K562 (cell line): ENCODE measurements around the gene ARL10. TPM values are rescaled to one million over a fixed set of nuclear protein-coding genes. Genes with fewer than 3 reads are reported as not detected.

Experiments
- ATAC-seq: fragments of 200-7000 bp; cut with Tn5 transposase; 3 replicates; pipeline ENCODE4 v1.9.1; 2020; ENCODE audit warnings: moderate library complexity
- BruUV-seq: library from RNA; stranded (reverse); fragments of 400-500 nt; replicated peaks from 2 replicates; lab custom pipeline; 2021; lab: Mats Ljungman, UMichigan
- CTCF ChIA-PET: fragments of 300-600 bp; formaldehyde crosslinking; extraction: SDS; loops from one replicate; lab custom pipeline; 2021; ENCODE audit warnings: low intra/inter-chr PET ratio; lab: Yijun Ruan, JAX
- POLR2A ChIA-PET: fragments of 300-600, 350-650 bp; sonication (Branson Sonifier 250); formaldehyde crosslinking; extraction: SDS; loops from one replicate; lab custom pipeline; 2021; ENCODE audit warnings: antibody characterized with exemption, inconsistent platforms; lab: Yijun Ruan, JAX
- DNase-seq, 4 experiments: peaks; one replicate each; pipeline versions ENCODE4 v3.0.0 to v3.0.0-alpha.2; 2011 to 2018; ENCODE audit warnings: low spot score in 3 of 4, mixed read lengths in 3 of 4; ENCODE audit errors: extremely low read depth in 1 of 4
- FAIRE-seq: peaks from 2 replicates; lab custom pipeline; 2011; peaks lifted over from hg19 to GRCh38; lab: Jason Lieb, UNC
- H2AFZ ChIP-seq: 2 replicates; pipeline ENCODE4 v1.6.0; 2011; ENCODE audit warnings: low read depth, low read length, control low read depth, inconsistent platforms
- H3K27ac ChIP-seq: fragments of 200-600 bp; 3 replicates; pipeline ENCODE4 v1.8.0; 2011; ENCODE audit warnings: low read depth, mild to moderate bottlenecking, control low read depth, inconsistent platforms, low read length, moderate library complexity, mixed read lengths; ENCODE audit errors: extremely low read depth
- H3K27me3 ChIP-seq, 2 experiments: fragments of 300-600 bp in 1 of 2; 2 replicates in 1 of 2; 3 replicates in 1 of 2; pipeline versions ENCODE4 v1.6.0 to v1.8.0; 2011; ENCODE audit warnings: inconsistent platforms in 2 of 2, low read length in 2 of 2, mild to moderate bottlenecking in 1 of 2, mixed read lengths in 1 of 2, moderate library complexity in 1 of 2; ENCODE audit not compliant: control insufficient read depth in 2 of 2, insufficient read depth in 2 of 2
- H3K36me3 ChIP-seq: fragments of 300-600 bp; 3 replicates; pipeline ENCODE4 v1.8.0; 2011; ENCODE audit warnings: mild to moderate bottlenecking, low read length, inconsistent platforms; ENCODE audit not compliant: control insufficient read depth, insufficient read depth
- H3K4me1 ChIP-seq, 2 experiments: fragments of 200-600 bp in 1 of 2; replicated peaks in 1 of 2; 2 replicates in 1 of 2; 3 replicates in 1 of 2; pipeline versions ENCODE4 v1.5.1 to v1.8.0; 2011; ENCODE audit warnings: inconsistent platforms in 2 of 2, low read length in 2 of 2, mild to moderate bottlenecking in 1 of 2, mixed read lengths in 1 of 2, moderate library complexity in 1 of 2; ENCODE audit not compliant: control insufficient read depth in 2 of 2, insufficient read depth in 2 of 2
- H3K4me2 ChIP-seq: 2 replicates; pipeline ENCODE4 v1.6.1; 2011; ENCODE audit warnings: low read length, control low read depth, inconsistent platforms, mixed read lengths; ENCODE audit not compliant: insufficient read depth
- H3K4me3 ChIP-seq: fragments of 200-600 bp; sonication (generic), shearing (Covaris generic); 2 replicates; pipeline ENCODE4 v1.5.1; 2016; ENCODE audit warnings: control low read depth, inconsistent platforms
- H3K79me2 ChIP-seq: fragments of 200-600 bp; 3 replicates; pipeline ENCODE4 v1.8.0; 2011; ENCODE audit warnings: low read length, inconsistent platforms; ENCODE audit not compliant: control insufficient read depth, insufficient read depth
- H3K9ac ChIP-seq, 2 experiments: 2 replicates each; pipeline versions ENCODE4 v1.6.0 to v1.6.1; 2011; ENCODE audit warnings: low read depth in 2 of 2, low read length in 2 of 2, control low read depth in 1 of 2, inconsistent platforms in 1 of 2, mild to moderate bottlenecking in 1 of 2, mixed read lengths in 1 of 2; ENCODE audit not compliant: insufficient read depth in 1 of 2
- H3K9me1 ChIP-seq: one replicate; pipeline ENCODE4 v1.6.0; 2011; ENCODE audit warnings: inconsistent platforms, mild to moderate bottlenecking, low read length, moderate library complexity; ENCODE audit not compliant: control insufficient read depth, insufficient read depth
- H3K9me3 ChIP-seq: replicated peaks from 2 replicates; pipeline ENCODE4 v1.5.1; 2011; ENCODE audit warnings: low read depth, low read length, inconsistent platforms; ENCODE audit not compliant: control insufficient read depth, insufficient read depth
- H4K20me1 ChIP-seq: replicated peaks from 2 replicates; pipeline ENCODE4 v1.6.1; 2011; ENCODE audit warnings: low read length, inconsistent platforms, mixed read lengths; ENCODE audit not compliant: control insufficient read depth, insufficient read depth
- ILF3 ChIP-seq: fragments of 450-650 bp; IDR thresholded peaks from 2 replicates; pipeline ENCODE4 v1.6.1; 2018; ENCODE audit warnings: antibody characterized with exemption, mild to moderate bottlenecking, moderate library complexity, borderline replicate concordance
- LEF1 ChIP-seq: fragments of 450-650 bp; IDR thresholded peaks from 2 replicates; pipeline ENCODE4 v1.6.1; 2016; ENCODE audit warnings: mild to moderate bottlenecking
- RBM25 ChIP-seq: fragments of 200-400 bp; formaldehyde crosslinking; IDR thresholded peaks from 2 replicates; pipeline ENCODE4 v1.6.1; 2018; ENCODE audit warnings: low read length, low read depth, moderate library complexity; ENCODE audit not compliant: severe bottlenecking
- TARDBP ChIP-seq: fragments of 450-650 bp; IDR thresholded peaks from 2 replicates; pipeline ENCODE4 v1.6.1; 2016
- XRCC5 ChIP-seq: fragments of 200-400 bp; formaldehyde crosslinking; IDR thresholded peaks from 2 replicates; pipeline ENCODE4 v1.6.1; 2017; ENCODE audit warnings: low read depth, mild to moderate bottlenecking, low read length
- ZNF408 ChIP-seq: fragments of 250-450 bp; sonication (Bioruptor Pico); IDR thresholded peaks from 2 replicates; pipeline ENCODE4 v1.4.0; 2020; ENCODE audit warnings: low read depth, mild to moderate bottlenecking, moderate library complexity
- ZNF561 ChIP-seq: fragments of 450-650 bp; formaldehyde crosslinking; conservative IDR thresholded peaks from 2 replicates; pipeline ENCODE4 v1.4.0; 2020; ENCODE audit warnings: mild to moderate bottlenecking, moderate library complexity
- WGBS: fragments of 100-300 bp; shearing (Covaris generic); methylation state at CpG from one replicate; pipeline ENCODE4 v1.1.6; 2016; ENCODE audit warnings: low coverage, mixed read lengths; ENCODE audit not compliant: insufficient coverage; ENCODE audit errors: missing lambda C conversion rate; 5-methylcytosine and 5-hydroxymethylcytosine counted together
- in situ Hi-C: fragments of 300-500 bp; cut with MboI; formaldehyde crosslinking; loops from 4 replicates; pipeline ENCODE4 v1.15.0; 2018; ENCODE audit warnings: inconsistent platforms, mixed read lengths
- intact Hi-C: fragments of 100-400 bp; cut with micrococcal nuclease; formaldehyde crosslinking; loops from 2 replicates; pipeline ENCODE4 v1.14.2; 2022
- polyA plus RNA-seq, 8 experiments: library from polyadenylated mRNA; depleted of rRNA in 4 of 8; stranded (reverse) in 5 of 8; unstranded in 3 of 8; fragments of >200 nt; fragmentation: Nextera tagmentation in 2 of 8; fragmentation: Illumina TruSeq in 1 of 8; extraction: Ambion mirVana in 2 of 8; extraction: Trizol in 1 of 8; gene quantifications; 2 replicates each; pipeline versions ENCODE4 v1.2.1 to v1.2.3, GENCODE V29; 2011 to 2014; ENCODE audit warnings: inconsistent platforms in 1 of 8, missing spikeins in 1 of 8
- total RNA-seq, 7 experiments: library from RNA; depleted of rRNA in 6 of 7; stranded (reverse); fragments of >200 nt in 6 of 7; fragmentation: Illumina TruSeq in 2 of 7; extraction: Trizol in 2 of 7; gene quantifications; 2 replicates each; pipeline versions ENCODE4 v1.2.1 to v1.2.3, GENCODE V29; 2011 to 2021; ENCODE audit warnings: low replicate concordance in 1 of 7
- TF ChIP-seq, protein P1 (sequence below): IDR thresholded peaks from 2 replicates; pipeline ENCODE4 v1.6.1; 2011; ENCODE audit not compliant: insufficient read length; ENCODE audit errors: extremely low read depth
- TF ChIP-seq, protein P2 (sequence below): sonication (generic); formaldehyde crosslinking; IDR thresholded peaks from 2 replicates; pipeline ENCODE4 v1.8.0; 2022; ENCODE audit warnings: mild to moderate bottlenecking, missing genetic modification reagents

The ARL10 gene
- total and polyA plus RNA-seq, 9 of the 15 experiments (the other 6 are each of a cell fraction or from before 2014, with no cell fraction given), result under 0.01 to 0.40 (median 0.34) TPM; not detected in 3

DNA sequence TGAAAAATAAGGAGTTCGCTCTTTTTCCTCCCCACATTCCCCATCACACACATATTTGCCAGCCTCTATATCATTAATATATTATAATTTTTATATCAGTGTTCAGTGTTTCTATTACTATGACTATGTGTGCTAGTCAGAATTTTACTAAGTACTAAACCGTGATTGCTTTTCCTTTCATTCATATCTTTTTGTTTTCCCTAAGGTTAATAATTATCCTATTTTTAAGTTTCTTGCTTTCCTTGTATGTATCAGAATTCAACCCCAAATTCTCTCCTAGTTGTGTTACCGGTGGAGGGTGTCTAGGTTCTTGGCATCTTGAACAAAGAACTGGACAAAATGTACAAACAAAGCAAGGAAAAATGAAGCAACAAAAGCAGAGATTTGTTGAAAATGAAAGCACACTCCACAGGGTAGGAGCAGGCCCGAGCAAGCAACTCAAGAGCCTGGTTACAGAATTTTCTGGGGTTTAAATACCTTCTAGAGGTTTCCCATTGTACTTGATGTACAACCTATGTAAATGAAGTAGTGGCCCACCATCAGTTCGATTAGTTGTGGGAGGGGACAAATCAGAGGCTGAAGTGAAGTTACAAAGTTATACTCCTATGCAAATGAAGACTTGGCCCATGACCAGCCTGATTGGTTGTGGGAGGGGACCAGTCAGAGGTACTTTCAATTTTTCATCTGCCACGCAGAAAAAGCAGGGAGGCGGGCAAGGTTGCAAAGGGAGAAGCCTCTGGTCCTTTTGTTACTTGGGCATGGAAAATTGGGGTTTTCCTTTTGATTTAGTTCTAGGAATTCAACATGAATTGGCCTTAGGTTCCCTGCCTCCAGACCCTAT, 47.5 kb upstream of the ARL10 start:
- intact Hi-C loops (no loop called here), in situ Hi-C loops (no loop called here)
- DNase-seq (no peak), ATAC-seq (no peak), FAIRE-seq (no peak)
- Histone ChIP-seq H2AFZ (no peak overlapping the region), H3K4me2 (no peak overlapping the region), H3K27ac (no peak overlapping the region), H3K27me3 (no peaks in the 10 kb centered on the region), H3K9ac (no peak overlapping the region), H3K4me3 (no peak overlapping the region), H3K9me3 (no peaks in the 10 kb centered on the region), H3K4me1 (no peaks in the 10 kb centered on the region), H4K20me1 (no peaks in the 10 kb centered on the region), H3K9me1 (no peaks in the 10 kb centered on the region), H3K36me3 (peaks cover 52% of the 10 kb centered on the region), H3K79me2 (no peaks in the 10 kb centered on the region)
- WGBS, result 65% methylated on average over 7 of the region's 7 CpGs
- no TSS peak for BruUV-seq
- CTCF ChIA-PET, result no interaction called here
- TF ChIP-seq RBM25 (no peak), ILF3 (no peak), TARDBP (no peak), ZNF561 (no peak), LEF1 (no peak), XRCC5 (no peak), ZNF408 (CRISPR knock-in tag) (no peak)
- TF ChIP-seq, protein P1, sequence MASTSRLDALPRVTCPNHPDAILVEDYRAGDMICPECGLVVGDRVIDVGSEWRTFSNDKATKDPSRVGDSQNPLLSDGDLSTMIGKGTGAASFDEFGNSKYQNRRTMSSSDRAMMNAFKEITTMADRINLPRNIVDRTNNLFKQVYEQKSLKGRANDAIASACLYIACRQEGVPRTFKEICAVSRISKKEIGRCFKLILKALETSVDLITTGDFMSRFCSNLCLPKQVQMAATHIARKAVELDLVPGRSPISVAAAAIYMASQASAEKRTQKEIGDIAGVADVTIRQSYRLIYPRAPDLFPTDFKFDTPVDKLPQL, result no peak
- TF ChIP-seq, protein P2, sequence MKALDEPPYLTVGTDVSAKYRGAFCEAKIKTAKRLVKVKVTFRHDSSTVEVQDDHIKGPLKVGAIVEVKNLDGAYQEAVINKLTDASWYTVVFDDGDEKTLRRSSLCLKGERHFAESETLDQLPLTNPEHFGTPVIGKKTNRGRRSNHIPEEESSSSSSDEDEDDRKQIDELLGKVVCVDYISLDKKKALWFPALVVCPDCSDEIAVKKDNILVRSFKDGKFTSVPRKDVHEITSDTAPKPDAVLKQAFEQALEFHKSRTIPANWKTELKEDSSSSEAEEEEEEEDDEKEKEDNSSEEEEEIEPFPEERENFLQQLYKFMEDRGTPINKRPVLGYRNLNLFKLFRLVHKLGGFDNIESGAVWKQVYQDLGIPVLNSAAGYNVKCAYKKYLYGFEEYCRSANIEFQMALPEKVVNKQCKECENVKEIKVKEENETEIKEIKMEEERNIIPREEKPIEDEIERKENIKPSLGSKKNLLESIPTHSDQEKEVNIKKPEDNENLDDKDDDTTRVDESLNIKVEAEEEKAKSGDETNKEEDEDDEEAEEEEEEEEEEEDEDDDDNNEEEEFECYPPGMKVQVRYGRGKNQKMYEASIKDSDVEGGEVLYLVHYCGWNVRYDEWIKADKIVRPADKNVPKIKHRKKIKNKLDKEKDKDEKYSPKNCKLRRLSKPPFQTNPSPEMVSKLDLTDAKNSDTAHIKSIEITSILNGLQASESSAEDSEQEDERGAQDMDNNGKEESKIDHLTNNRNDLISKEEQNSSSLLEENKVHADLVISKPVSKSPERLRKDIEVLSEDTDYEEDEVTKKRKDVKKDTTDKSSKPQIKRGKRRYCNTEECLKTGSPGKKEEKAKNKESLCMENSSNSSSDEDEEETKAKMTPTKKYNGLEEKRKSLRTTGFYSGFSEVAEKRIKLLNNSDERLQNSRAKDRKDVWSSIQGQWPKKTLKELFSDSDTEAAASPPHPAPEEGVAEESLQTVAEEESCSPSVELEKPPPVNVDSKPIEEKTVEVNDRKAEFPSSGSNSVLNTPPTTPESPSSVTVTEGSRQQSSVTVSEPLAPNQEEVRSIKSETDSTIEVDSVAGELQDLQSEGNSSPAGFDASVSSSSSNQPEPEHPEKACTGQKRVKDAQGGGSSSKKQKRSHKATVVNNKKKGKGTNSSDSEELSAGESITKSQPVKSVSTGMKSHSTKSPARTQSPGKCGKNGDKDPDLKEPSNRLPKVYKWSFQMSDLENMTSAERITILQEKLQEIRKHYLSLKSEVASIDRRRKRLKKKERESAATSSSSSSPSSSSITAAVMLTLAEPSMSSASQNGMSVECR, result no peak
- POLR2A ChIA-PET, result interaction anchor here (0.6 kb wide), 1 partner anchor 330 kb away, joined by 3 read pairs; the partner anchor contains the start of gene TSPAN17
